ENCODE measurements around the gene SNRPD1.
"Not testable (repeated sequence)": the region's sequence is repeated elsewhere in the genome, so short reads cannot be mapped to it uniquely, and the experiment has no call there.

Gene SNRPD1

GRCh38 chr18:21669736-21670285 lies 57.7 kb downstream of the SNRPD1 start:
- no peak overlapping the region for H3K27ac ChIP-seq
- TF ChIP-seq ZFX (IDR thresholded peaks at IDR 0.05; ENCODE audit: borderline replicate concordance) = no peak

DNA sequence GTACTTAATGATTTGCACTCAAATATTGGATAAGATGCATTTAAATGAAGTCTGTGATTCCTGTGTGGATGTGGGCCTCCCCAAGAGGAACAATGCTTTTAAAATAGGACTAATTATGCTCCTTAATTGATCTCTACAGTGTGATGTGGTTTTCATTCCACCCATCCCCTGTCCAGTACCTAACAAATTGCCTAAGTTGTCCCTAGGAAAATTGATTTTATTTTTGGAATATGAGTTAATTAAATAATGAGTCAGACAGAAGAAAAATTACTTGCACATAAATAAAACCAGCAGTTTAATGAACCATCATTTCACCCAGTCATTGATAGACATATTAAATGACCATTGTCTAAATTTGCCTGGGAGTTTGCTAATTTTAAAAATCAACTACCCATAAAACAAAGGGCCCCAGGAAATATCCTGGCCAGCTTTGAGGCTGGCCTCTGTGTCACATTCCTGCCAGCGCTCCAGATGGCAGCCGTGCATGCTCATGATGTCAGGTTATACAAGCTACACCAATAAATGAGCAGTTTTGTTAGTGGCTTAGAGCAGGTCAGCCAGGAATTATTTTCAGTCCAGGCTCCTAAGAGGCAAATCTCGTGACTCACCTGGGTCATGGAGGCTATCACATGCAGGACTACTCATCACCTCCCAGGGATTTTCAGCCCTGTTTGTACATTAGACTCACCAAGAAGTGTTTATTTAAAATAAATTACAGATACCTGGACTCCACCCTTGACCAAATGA lies 60.6 kb downstream of the SNRPD1 start:
- no peak for TF ChIP-seq CTCF (IDR thresholded peaks at IDR 0.05)
- no peak for TF ChIP-seq ZFX (IDR thresholded peaks at IDR 0.05; ENCODE audit: borderline replicate concordance)
- no peak overlapping the region for H3K27ac ChIP-seq

DNA sequence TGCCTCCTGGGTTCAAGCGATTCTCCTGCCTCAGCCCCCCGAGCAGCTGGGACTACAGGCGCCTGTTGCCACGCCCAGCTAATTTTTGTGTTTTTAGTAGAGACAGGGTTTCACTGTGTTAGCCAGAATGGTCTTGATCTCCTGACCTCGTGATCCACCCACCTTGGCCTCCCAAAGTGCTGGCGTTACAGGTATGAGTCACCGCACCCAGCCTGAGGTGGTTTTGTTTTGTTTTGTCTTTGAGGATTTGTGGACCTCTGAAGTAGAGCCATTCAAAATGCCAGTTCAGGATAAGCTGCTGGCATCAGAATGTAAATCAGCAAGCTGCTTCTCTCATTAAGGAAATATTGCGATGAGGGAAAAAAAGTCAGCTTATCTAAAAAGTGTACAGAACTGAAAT lies 63.2 kb downstream of the SNRPD1 start:
- not testable (repeated sequence) for H3K27ac ChIP-seq

DNA sequence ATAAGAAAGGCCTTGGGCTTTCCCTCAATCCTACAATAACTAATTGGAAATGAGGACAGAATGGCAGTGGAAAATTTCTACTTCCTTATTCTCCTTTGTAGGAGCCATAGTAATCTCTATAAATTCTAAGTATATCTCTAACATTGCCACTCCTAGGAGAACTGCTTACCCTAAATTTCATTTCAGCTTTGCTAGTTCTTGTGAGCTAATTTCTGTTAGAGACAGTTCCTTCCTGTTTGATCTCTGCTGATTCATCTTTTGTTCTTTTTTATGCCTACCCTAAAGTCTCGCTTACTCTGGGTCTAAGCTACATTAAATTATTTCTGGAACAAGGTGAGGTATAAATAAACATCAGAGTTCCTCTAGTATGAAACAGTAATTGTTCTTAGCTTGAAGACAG lies 66.7 kb downstream of the SNRPD1 start:
- TF ChIP-seq ZFX (IDR thresholded peaks at IDR 0.05; ENCODE audit: borderline replicate concordance) = no peak
- no peak for TF ChIP-seq CTCF (IDR thresholded peaks at IDR 0.05)
- no peak overlapping the region for H3K27ac ChIP-seq

DNA sequence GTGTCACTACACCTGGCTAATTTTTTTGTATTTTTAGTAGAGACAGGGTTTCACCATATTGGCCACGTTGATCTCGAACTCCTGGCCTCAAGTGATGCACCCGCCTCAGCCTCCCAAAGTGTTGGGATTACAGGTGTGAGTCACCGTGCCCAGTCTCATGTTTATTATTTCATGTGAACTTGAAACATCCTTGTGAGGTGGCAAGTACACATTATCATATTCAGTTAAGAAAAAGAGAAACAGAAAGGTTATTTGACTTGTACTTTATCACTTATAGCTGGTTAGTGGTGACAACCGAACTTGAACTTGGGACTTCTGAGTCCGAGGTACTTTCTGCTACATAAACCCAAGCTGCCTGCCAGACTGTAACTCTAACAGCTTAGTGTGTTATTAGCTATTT lies 68.0 kb downstream of the SNRPD1 start:
- TF ChIP-seq ZFX (IDR thresholded peaks at IDR 0.05; ENCODE audit: borderline replicate concordance) = no peak
- no peak for TF ChIP-seq CTCF (IDR thresholded peaks at IDR 0.05)
- no peak overlapping the region for H3K27ac ChIP-seq

DNA sequence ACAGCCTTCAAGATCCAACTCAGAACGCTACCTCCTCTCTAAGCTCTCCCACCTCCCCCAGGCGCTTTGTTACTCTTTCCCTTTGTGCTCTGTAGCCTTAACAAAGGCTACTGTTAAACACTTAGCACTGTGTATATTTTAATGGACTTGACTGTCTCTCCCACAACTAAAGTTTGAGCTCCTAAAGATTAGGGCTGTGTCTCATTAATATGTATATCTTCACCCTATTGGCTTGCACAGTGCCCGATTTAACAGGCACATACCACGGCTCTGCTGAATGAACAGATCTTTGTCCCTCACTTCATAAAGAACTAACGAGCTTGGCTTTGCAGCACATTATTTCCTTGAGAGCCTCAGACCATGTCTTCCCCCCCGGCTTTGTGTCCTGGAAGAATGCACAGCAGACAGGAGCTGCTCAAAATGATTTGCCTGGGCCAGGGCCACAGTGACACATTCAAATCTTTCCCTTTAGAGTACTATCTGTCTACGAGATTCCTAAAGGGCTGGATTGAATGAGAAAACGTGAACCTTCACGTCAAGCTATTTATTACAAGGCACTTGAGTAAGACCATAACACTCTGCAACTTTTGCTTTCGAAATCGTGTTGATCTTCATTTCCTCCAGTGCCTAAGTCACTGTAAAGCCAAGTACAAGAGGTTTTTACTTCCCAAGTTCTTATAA lies 70.4 kb downstream of the SNRPD1 start:
- TF ChIP-seq ZFX (IDR thresholded peaks at IDR 0.05; ENCODE audit: borderline replicate concordance) (no peak), CTCF (IDR thresholded peaks at IDR 0.05) (no peak)
- no peak overlapping the region for H3K27ac ChIP-seq

Measured in 22Rv1 (cell line).